Vagina (tissue), 2 donors: Measurements from ENCODE around the gene RFX1. TPM values are rescaled to one million over a fixed set of nuclear protein-coding genes. Genes with fewer than 3 reads are reported as not detected.

Source experiments
- DNase-seq, 2 donors: peaks; one replicate each; pipeline ENCODE4 v3.0.0-alpha.2; 2017; ENCODE audit errors: extremely low spot score in 2 of 2
- H3K27ac ChIP-seq: fragments of 200-600 bp; sonication (generic); one replicate; pipeline ENCODE4 v1.5.1; 2019
- H3K27me3 ChIP-seq: fragments of 200-600 bp; sonication (generic); one replicate; pipeline ENCODE4 v1.5.1; 2019
- H3K36me3 ChIP-seq, 2 donors: fragments of 200-600 bp; sonication (generic); one replicate each; pipeline ENCODE4 v1.5.1; 2017 to 2019
- H3K4me1 ChIP-seq: fragments of 200-600 bp; sonication (generic); one replicate; pipeline ENCODE4 v1.5.1; 2019
- H3K4me3 ChIP-seq, 2 donors: fragments of 200-600 bp; sonication (generic); 1 replicate in 1 of 2; 2 replicates in 1 of 2; pipeline ENCODE4 v1.5.1; 2016 to 2019
- H3K9me3 ChIP-seq: fragments of 200-600 bp; sonication (generic); one replicate; pipeline ENCODE4 v1.5.1; 2019
- CTCF ChIP-seq, 3 experiments: fragments of 450-650 bp in 2 of 3; fragments of 200-600 bp in 1 of 3; sonication (generic) in 1 of 3; IDR thresholded peaks; one replicate each; pipeline ENCODE4 v1.5.1; 2017 to 2019; ENCODE audit warnings: antibody characterized with exemption in 3 of 3, mild to moderate bottlenecking in 2 of 3, moderate library complexity in 2 of 3
- POLR2A ChIP-seq, 2 donors: fragments of 450-650 bp; IDR thresholded peaks; one replicate each; pipeline ENCODE4 v1.6.1; 2017; ENCODE audit warnings: antibody characterized with exemption in 2 of 2, mild to moderate bottlenecking in 2 of 2, moderate library complexity in 2 of 2
- POLR2AphosphoS5 ChIP-seq, 2 donors: sonication (generic); formaldehyde crosslinking; IDR thresholded peaks; one replicate each; pipeline ENCODE4 v1.9.0; 2017; ENCODE audit warnings: antibody characterized with exemption in 2 of 2, mild to moderate bottlenecking in 2 of 2, low read depth in 1 of 2; ENCODE audit not compliant: insufficient read depth in 1 of 2
- intact Hi-C: fragments of 100-400 bp; cut with DNase I; formaldehyde crosslinking; loops from one replicate; pipeline ENCODE4 v1.15.1; 2023
- total RNA-seq: library from RNA; depleted of rRNA; stranded (reverse); fragments of >200 nt; gene quantifications from one replicate; pipeline ENCODE4 v1.2.3, GENCODE V29; 2016

Gene RFX1
- total RNA-seq, 1 donor from 2014 or later = 9.6 TPM

GRCh38 chr19:14004619-14005348, 1.3 kb downstream of the RFX1 start:
- Histone ChIP-seq H3K4me1 (peaks cover 31% of the 10 kb centered on the region), H3K4me3 (peak overlapping the region; percentile 74 to 98), H3K27ac (peak overlapping the region; percentile 95), H3K9me3 (no peaks in the 10 kb centered on the region), H3K27me3 (no peaks in the 10 kb centered on the region), H3K36me3 (no peaks in the 10 kb centered on the region)
- TF ChIP-seq POLR2AphosphoS5 (IDR thresholded peaks at IDR 0.05; ENCODE audit: insufficient read depth in 1 of 2, low read depth in 1 of 2) (peak in 1 of 2 donors; percentile 84), CTCF (IDR thresholded peaks at IDR 0.05) (no peak)
- no peak for DNase-seq
- intact Hi-C loops = no loop called here

DNA sequence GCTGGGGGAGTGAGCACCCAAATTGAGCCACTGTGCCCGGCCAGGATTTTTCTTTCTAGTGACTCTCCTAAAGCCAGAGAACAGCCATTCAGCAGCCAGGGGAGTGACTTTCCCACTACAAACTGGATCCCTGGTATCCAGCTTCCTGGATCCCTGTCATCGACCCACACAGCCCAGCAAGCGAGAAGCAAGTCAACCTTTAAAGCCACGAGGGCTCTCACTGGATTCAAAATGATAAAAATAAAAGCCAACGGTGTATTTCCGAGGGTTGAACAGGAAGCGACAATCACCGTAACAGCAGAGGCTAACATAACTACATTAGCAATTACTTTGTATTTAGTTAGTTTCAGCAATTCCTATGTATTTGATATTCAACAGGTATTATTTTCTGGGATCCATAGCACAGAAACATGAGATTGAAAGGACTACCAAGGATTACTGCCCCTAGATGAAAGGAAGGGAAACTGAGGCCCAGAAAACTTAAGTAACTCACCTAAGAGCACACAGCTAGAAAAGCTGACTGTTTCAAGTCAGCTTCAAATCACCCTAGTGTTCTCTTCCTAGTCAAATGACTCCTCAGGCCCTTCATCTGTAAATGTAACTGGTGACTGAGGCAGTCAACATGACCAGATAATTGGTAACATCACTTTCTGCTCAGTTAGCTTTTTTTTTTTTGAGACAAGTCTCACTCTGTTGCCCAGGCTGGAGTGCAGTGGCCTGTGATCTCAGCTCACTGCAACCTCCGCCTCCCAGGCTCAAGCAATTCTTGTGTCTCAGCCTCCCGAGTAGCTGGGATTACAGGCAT, 2.7 kb downstream of the RFX1 start:
- DNase-seq = no peak
- Histone ChIP-seq H3K4me3 (no peak overlapping the region), H3K9me3 (no peaks in the 10 kb centered on the region), H3K27ac (peak overlapping the region; percentile 79), H3K4me1 (peaks cover 31% of the 10 kb centered on the region), H3K36me3 (no peaks in the 10 kb centered on the region), H3K27me3 (no peaks in the 10 kb centered on the region)
- intact Hi-C loops = no loop called here
- TF ChIP-seq POLR2A (IDR thresholded peaks at IDR 0.05) (no peak), POLR2AphosphoS5 (IDR thresholded peaks at IDR 0.05; ENCODE audit: insufficient read depth in 1 of 2, low read depth in 1 of 2) (no peak), CTCF (IDR thresholded peaks at IDR 0.05) (no peak)

GRCh38 chr19:14002571-14003250, 3.4 kb downstream of the RFX1 start:
- intact Hi-C loops = no loop called here
- H3K27ac ChIP-seq = peak overlapping the region; percentile 79
- H3K36me3 ChIP-seq = no peaks in the 10 kb centered on the region
- H3K9me3 ChIP-seq = no peaks in the 10 kb centered on the region
- DNase-seq = no peak
- TF ChIP-seq CTCF (IDR thresholded peaks at IDR 0.05) (no peak), POLR2AphosphoS5 (IDR thresholded peaks at IDR 0.05; ENCODE audit: insufficient read depth in 1 of 2, low read depth in 1 of 2) (no peak), POLR2A (IDR thresholded peaks at IDR 0.05) (no peak)
- H3K27me3 ChIP-seq = no peaks in the 10 kb centered on the region
- no peak overlapping the region for H3K4me3 ChIP-seq
- H3K4me1 ChIP-seq = peaks cover 31% of the 10 kb centered on the region

GRCh38 chr19:14000691-14001375, 5.3 kb downstream of the RFX1 start:
- Histone ChIP-seq H3K36me3 (no peaks in the 10 kb centered on the region), H3K27me3 (no peaks in the 10 kb centered on the region), H3K4me1 (peaks cover 31% of the 10 kb centered on the region), H3K4me3 (no peak overlapping the region), H3K27ac (no peak overlapping the region), H3K9me3 (no peaks in the 10 kb centered on the region)
- no peak for DNase-seq
- intact Hi-C loops = no loop called here
- TF ChIP-seq POLR2A (IDR thresholded peaks at IDR 0.05) = no peak
- no peak for TF ChIP-seq POLR2AphosphoS5 (IDR thresholded peaks at IDR 0.05; ENCODE audit: insufficient read depth in 1 of 2, low read depth in 1 of 2)
- no peak for TF ChIP-seq CTCF (IDR thresholded peaks at IDR 0.05)
